ENCODE data around the gene ARHGAP8.

The ARHGAP8 gene

GRCh38 chr22:44819966-44820631 lies 67.7 kb downstream of the ARHGAP8 start:
- DNase-seq (ENCODE audit: low read depth), result no peak
- H3K4me3 ChIP-seq (ENCODE audit: low read length), result no peak overlapping the region
- TF ChIP-seq CTCF (conservative IDR thresholded peaks at IDR 0.05; ENCODE audit: low read depth, low read length), result no peak

- no peak for TF ChIP-seq CTCF (conservative IDR thresholded peaks at IDR 0.05; ENCODE audit: low read depth, low read length)
- H3K4me3 ChIP-seq (ENCODE audit: low read length), result no peak overlapping the region
- no peak for DNase-seq (ENCODE audit: low read depth)
Observed at GRCh38 chr22:44821741-44822475, 69.5 kb downstream of the ARHGAP8 start.

GRCh38 chr22:44822534-44822933 lies 70.2 kb downstream of the ARHGAP8 start:
- no peak overlapping the region for H3K4me3 ChIP-seq (ENCODE audit: low read length)
- no peak for TF ChIP-seq CTCF (conservative IDR thresholded peaks at IDR 0.05; ENCODE audit: low read depth, low read length)
- no peak for DNase-seq (ENCODE audit: low read depth)

- H3K4me3 ChIP-seq (ENCODE audit: low read length), result no peak overlapping the region
- DNase-seq (ENCODE audit: low read depth), result no peak
- no peak for TF ChIP-seq CTCF (conservative IDR thresholded peaks at IDR 0.05; ENCODE audit: low read depth, low read length)
Observed at GRCh38 chr22:44823396-44823795, 71.0 kb downstream of the ARHGAP8 start.

- H3K4me3 ChIP-seq (ENCODE audit: low read length), result no peak overlapping the region
- TF ChIP-seq CTCF (conservative IDR thresholded peaks at IDR 0.05; ENCODE audit: low read depth, low read length), result no peak
- no peak for DNase-seq (ENCODE audit: low read depth)
Observed at GRCh38 chr22:44823806-44824205, 71.4 kb downstream of the ARHGAP8 start.

GRCh38 chr22:44824271-44824670 lies 71.9 kb downstream of the ARHGAP8 start:
- TF ChIP-seq CTCF (conservative IDR thresholded peaks at IDR 0.05; ENCODE audit: low read depth, low read length), result no peak
- H3K4me3 ChIP-seq (ENCODE audit: low read length), result no peak overlapping the region
- DNase-seq (ENCODE audit: low read depth), result no peak
